Activated CD4-positive, alpha-beta T cell treated with anti-CD3 and anti-CD28 coated beads for 4 hours (primary cell): ENCODE data around the gene AGK.
A peak's percentile ranks its signal among the peaks of the same experiment; 100 is the strongest.

Source experiments
- DNase-seq, 2 donors: peaks; one replicate each; pipeline ENCODE4 v3.0.0-alpha.2; 2020

The AGK gene

GRCh38 chr7:141649137-141649864, 98.1 kb downstream of the AGK start:
- DNase-seq: no peak

- DNase-seq: no peak
Observed at GRCh38 chr7:141649865-141650634, 98.8 kb downstream of the AGK start.

GRCh38 chr7:141651417-141651816, 100.2 kb downstream of the AGK start:
- no peak for DNase-seq

- no peak for DNase-seq
Observed at GRCh38 chr7:141652691-141653090, 101.5 kb downstream of the AGK start.

- peak; percentile 48 to 67 for DNase-seq
Observed at GRCh38 chr7:141654551-141654950, 103.3 kb downstream of the AGK start.

- no peak for DNase-seq
Observed at GRCh38 chr7:141659501-141659900, 108.3 kb downstream of the AGK start.

GRCh38 chr7:141660259-141660658, 109.0 kb downstream of the AGK start:
- DNase-seq: no peak

GRCh38 chr7:141663081-141663849, 112.1 kb downstream of the AGK start:
- DNase-seq: no peak

GRCh38 chr7:141664450-141664849, 113.2 kb downstream of the AGK start:
- DNase-seq: no peak

GRCh38 chr7:141665208-141666035, 114.2 kb downstream of the AGK start:
- no peak for DNase-seq

- DNase-seq: no peak
Observed at GRCh38 chr7:141666071-141666470, 114.9 kb downstream of the AGK start.

GRCh38 chr7:141668853-141669252, 117.6 kb downstream of the AGK start:
- DNase-seq: no peak

- DNase-seq: no peak
Observed at GRCh38 chr7:141671705-141672496, 120.7 kb downstream of the AGK start.

GRCh38 chr7:141673346-141673745, 122.1 kb downstream of the AGK start:
- no peak for DNase-seq

GRCh38 chr7:141674171-141674671, 123.0 kb downstream of the AGK start:
- DNase-seq: no peak

GRCh38 chr7:141674702-141675101, 123.5 kb downstream of the AGK start:
- DNase-seq: no peak

GRCh38 chr7:141675436-141676215, 124.4 kb downstream of the AGK start:
- DNase-seq: no peak

- DNase-seq: no peak
Observed at GRCh38 chr7:141676618-141677017, 125.4 kb downstream of the AGK start.

- DNase-seq: no peak
Observed at GRCh38 chr7:141679014-141679413, 127.8 kb downstream of the AGK start.

- no peak for DNase-seq
Observed at GRCh38 chr7:141685285-141686023, 134.2 kb downstream of the AGK start.
